ENCODE measurements around the gene PTPRN2. TPM values are rescaled to one million over a fixed set of nuclear protein-coding genes. Genes with fewer than 3 reads are reported as not detected.

Gene PTPRN2
- total and polyA plus RNA-seq, 2 of the 8 experiments (the other 6 are each of a cell fraction or from before 2014, with no cell fraction given) = 2.6 to 4.5 TPM

GRCh38 chr7:157963526-157963925 lies 624.1 kb downstream of the PTPRN2 start:
- no peaks in the 10 kb centered on the region for H3K36me3 ChIP-seq (ENCODE audit: control insufficient read depth in 2 of 4, insufficient read depth in 4 of 4, low read length in 3 of 4)
- H3K14ac ChIP-seq (ENCODE audit: insufficient read length) = no peak overlapping the region
- no peak overlapping the region for H3K27ac ChIP-seq (ENCODE audit: low read depth, low read length)
- no peak overlapping the region for H3K56ac ChIP-seq (replicated peaks; ENCODE audit: insufficient read length, low read depth, low read length)
- no peak overlapping the region for H2AK5ac ChIP-seq (ENCODE audit: low read depth, low read length)
- H3K9me3 ChIP-seq (ENCODE audit: insufficient read depth in 2 of 2, low read depth in 1 of 2, low read length in 1 of 2) = peaks cover 0 to 17% of the 10 kb centered on the region in 2 experiments; a peak in 2 of 4 replicates
- no peak overlapping the region for H4K91ac ChIP-seq (replicated peaks; ENCODE audit: insufficient read length, low read length)
- ChIA-PET POLR2A (ENCODE audit: partially characterized antibody) (no interaction called here), CTCF (ENCODE audit: partially characterized antibody) (no interaction called here)
- no peak overlapping the region for H4K8ac ChIP-seq (ENCODE audit: extremely low read depth, insufficient read depth, low read length)
- H4K5ac ChIP-seq (ENCODE audit: insufficient read length, low read depth, low read length) = no peak overlapping the region
- H3K18ac ChIP-seq (ENCODE audit: extremely low read depth, low read length) = no peak overlapping the region
- FAIRE-seq (no peak), DNase-seq (ENCODE audit: low read depth in 1 of 2, low spot score in 2 of 2) (no peak)
- H3K23me2 ChIP-seq (ENCODE audit: low read depth, low read length) = peaks cover 7% of the 10 kb centered on the region; the same call in 1 of the 2 replicates
- no peak overlapping the region for H2BK5ac ChIP-seq (ENCODE audit: low read depth, low read length)
- no peak overlapping the region for H2AFZ ChIP-seq (ENCODE audit: low read length)
- H3K79me2 ChIP-seq (ENCODE audit: control insufficient read depth in 1 of 2, insufficient read depth in 2 of 2, low read length in 2 of 2) = no peaks in the 10 kb centered on the region
- no peak overlapping the region for H3K4me2 ChIP-seq (ENCODE audit: insufficient read depth in 1 of 2, low read depth in 2 of 2, low read length in 2 of 2)
- TF ChIP-seq GABPA (IDR thresholded peaks at IDR 0.05; ENCODE audit: borderline replicate concordance, insufficient read depth, low read length) = no peak
- no peak overlapping the region for H3K4me3 ChIP-seq (ENCODE audit: extremely low read depth in 1 of 4, insufficient read depth in 2 of 4, low read depth in 3 of 4, low read length in 4 of 4)
- no peaks in the 10 kb centered on the region for H4K20me1 ChIP-seq (replicated peaks in 1 of 2; ENCODE audit: control insufficient read depth in 1 of 2, insufficient read depth in 2 of 2, low read length in 2 of 2)
- H2BK120ac ChIP-seq (replicated peaks; ENCODE audit: low read depth, low read length) = no peak overlapping the region
- H3K79me1 ChIP-seq (ENCODE audit: low read depth, low read length) = no peaks in the 10 kb centered on the region
- no peak overlapping the region for H3K23ac ChIP-seq (ENCODE audit: insufficient read length)
- no peak overlapping the region for H2BK12ac ChIP-seq (ENCODE audit: low read depth, low read length)
- H3K4me1 ChIP-seq (replicated peaks in 1 of 4; ENCODE audit: control insufficient read depth in 3 of 4, insufficient read depth in 4 of 4, low read length in 3 of 4) = peaks cover 4 to 11% (median 7%) of the 10 kb centered on the region in 4 experiments; a peak in 6 of 7 replicates
- H3K27me3 ChIP-seq (replicated peaks in 1 of 4; ENCODE audit: control insufficient read depth in 3 of 4, extremely low read depth in 1 of 4, insufficient read depth in 3 of 4, low read length in 3 of 4) = peaks cover 0 to 3% (median 0%) of the 10 kb centered on the region in 4 experiments; a peak in 2 of 7 replicates
- H2BK20ac ChIP-seq (ENCODE audit: low read length) = no peak overlapping the region
- no peak overlapping the region for H2BK15ac ChIP-seq (ENCODE audit: low read length)
- H3K4ac ChIP-seq (replicated peaks; ENCODE audit: insufficient read length, low read depth, low read length) = no peak overlapping the region
- 69% methylated on average over 9 of the region's 9 CpGs; no CpG with 5 or more reads in 1 of the 2 experiments for WGBS, 2 experiments (ENCODE audit: extremely low coverage in 1 of 2, insufficient coverage in 1 of 2, insufficient read length in 1 of 2, insufficient replicate concordance in 2 of 2, low coverage in 1 of 2, low lambda C conversion rate in 2 of 2, missing lambda C conversion rate in 1 of 2)
- no peak overlapping the region for H3K9ac ChIP-seq (replicated peaks in 1 of 4; ENCODE audit: extremely low read depth in 1 of 4, low read depth in 3 of 4, low read length in 3 of 4)

Measured in H1 (cell line).